ENCODE data around the gene LHX3.

LHX3 gene

GRCh38 chr9:136245219-136246150 is 40.6 kb upstream of the LHX3 start, which contains the start of gene QSOX2:
QSOX2 (minus strand) TSS chr9:136245812; CDS start chr9:136245803, 9 bp downstream.
- peak; percentile 70 for DNase-seq (ENCODE audit: low read depth)
- peak within 1 kb of the TSS; percentile 74 for H3K4me3 ChIP-seq (ENCODE audit: control insufficient read depth, low read depth, low read length)
- TF ChIP-seq CTCF (conservative IDR thresholded peaks at IDR 0.05; ENCODE audit: control insufficient read depth, insufficient read depth, low read depth, low read length) = no peak

DNA sequence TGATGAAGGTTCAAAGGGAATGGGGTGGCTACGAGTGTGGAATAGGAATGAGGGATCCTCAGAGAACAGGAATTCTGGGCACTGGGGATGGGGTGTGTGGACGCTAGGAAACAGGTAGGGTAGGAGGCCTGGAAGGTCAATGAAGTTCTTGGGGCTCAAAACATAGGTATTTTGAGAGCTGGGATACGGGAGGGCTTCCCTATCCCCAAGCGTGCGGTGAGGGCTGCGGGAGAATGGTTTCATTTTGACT is 40.0 kb upstream of the LHX3 start:
- no peak for DNase-seq (ENCODE audit: low read depth)
- no peak for TF ChIP-seq CTCF (conservative IDR thresholded peaks at IDR 0.05; ENCODE audit: control insufficient read depth, insufficient read depth, low read depth, low read length)
- peak overlapping the region; percentile 74 for H3K4me3 ChIP-seq (ENCODE audit: control insufficient read depth, low read depth, low read length)

DNA sequence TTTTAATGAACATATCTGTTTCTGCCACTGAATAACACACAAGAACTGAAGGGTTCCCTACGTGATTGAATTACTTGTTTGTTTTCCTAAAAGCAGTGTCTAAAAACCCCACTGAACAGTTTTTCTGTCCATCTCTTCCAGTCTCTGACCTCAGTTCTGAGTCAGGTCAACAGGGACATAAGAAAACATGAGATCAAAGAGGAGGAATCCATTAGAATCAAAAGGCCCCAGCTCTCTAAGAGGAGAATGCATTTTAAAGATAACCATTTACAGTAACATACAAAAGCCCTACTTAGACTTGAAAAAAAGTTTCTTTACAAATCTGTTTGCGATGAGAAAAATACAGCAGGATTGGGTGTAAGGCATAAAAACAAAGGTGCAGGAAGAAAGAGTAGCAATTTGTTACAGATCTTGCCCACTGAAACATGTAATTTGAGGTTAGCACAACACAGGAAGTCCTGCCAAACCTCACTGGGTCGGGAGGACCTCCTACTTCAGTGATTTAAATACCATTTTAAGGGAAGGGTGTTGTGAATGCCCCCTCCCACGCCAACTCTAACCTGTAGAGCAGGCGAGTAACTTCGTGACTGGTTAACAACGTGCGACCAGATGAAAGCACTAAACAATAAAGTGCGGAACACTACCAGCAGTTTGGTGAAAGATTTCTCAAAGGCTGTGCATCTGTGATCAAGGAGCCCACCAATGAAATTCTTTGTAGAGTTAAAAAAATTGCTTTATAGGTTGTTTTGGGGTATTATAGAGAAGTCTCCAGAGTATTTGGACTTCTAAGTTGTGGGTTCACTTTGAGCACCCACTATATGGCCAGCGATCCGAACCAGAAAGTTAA is 39.4 kb upstream of the LHX3 start:
- no peak for TF ChIP-seq CTCF (conservative IDR thresholded peaks at IDR 0.05; ENCODE audit: control insufficient read depth, insufficient read depth, low read depth, low read length)
- peak overlapping the region; percentile 74 for H3K4me3 ChIP-seq (ENCODE audit: control insufficient read depth, low read depth, low read length)
- no peak for DNase-seq (ENCODE audit: low read depth)

GRCh38 chr9:136243631-136244030 is 38.7 kb upstream of the LHX3 start:
- no peak overlapping the region for H3K4me3 ChIP-seq (ENCODE audit: control insufficient read depth, low read depth, low read length)
- no peak for TF ChIP-seq CTCF (conservative IDR thresholded peaks at IDR 0.05; ENCODE audit: control insufficient read depth, insufficient read depth, low read depth, low read length)
- DNase-seq (ENCODE audit: low read depth) = no peak

DNA sequence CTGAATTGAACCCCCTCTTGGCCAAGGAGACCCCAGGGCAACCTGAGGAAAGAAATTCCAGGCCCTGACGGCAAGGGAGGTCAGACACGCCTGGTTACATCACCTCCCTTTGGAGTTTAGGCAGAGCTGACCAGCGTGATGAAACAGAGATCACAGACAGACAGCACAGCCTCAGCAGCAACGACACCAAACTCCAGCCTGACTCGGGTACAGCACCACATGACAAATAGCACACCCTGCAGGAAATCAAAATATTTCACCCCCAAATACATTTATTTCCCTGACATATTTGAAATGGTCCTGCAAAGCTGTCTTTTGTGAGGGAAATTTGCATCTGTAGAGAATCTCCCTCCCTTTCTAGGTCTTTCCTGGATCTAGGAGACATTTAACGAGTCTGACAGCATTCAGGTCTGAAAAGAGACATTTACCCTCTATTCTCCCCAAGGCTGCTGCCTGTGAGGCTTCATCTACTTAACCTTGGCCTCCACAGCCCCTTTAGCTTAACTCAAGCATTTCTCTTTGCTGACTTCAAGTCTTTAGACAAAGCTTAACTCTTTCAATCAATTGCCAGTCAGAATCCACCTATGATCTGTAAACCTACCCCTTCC is 38.1 kb upstream of the LHX3 start:
- DNase-seq (ENCODE audit: low read depth) = no peak
- TF ChIP-seq CTCF (conservative IDR thresholded peaks at IDR 0.05; ENCODE audit: control insufficient read depth, insufficient read depth, low read depth, low read length) = no peak
- no peak overlapping the region for H3K4me3 ChIP-seq (ENCODE audit: control insufficient read depth, low read depth, low read length)

DNA sequence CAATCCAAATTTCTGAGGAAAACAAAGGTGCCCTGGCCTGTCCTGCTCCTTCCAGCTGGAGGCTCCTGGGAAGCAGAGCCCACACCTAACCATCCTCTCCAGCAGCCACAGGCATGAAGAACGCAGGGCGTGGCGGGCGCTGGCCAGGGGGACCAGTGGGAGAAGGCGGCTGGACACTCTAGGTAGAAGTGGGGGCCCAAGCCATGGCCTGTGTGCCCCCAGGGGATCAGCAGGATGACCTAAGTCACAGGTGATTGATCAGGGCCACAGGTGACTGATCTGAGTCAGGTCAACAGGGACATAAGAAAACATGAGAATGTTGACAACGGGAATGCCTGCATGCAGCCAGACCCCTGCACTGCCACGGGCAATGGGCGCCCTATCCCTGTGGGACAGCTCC is 37.3 kb upstream of the LHX3 start:
- TF ChIP-seq CTCF (conservative IDR thresholded peaks at IDR 0.05; ENCODE audit: control insufficient read depth, insufficient read depth, low read depth, low read length) = no peak
- no peak overlapping the region for H3K4me3 ChIP-seq (ENCODE audit: control insufficient read depth, low read depth, low read length)
- DNase-seq (ENCODE audit: low read depth) = no peak

All from fibroblast of mammary gland (primary cell).